HG02938 (cell line): ENCODE results near the gene KRT81.
"Not testable (repeated sequence)": the region's sequence is repeated elsewhere in the genome, so short reads cannot be mapped to it uniquely, and the experiment has no call there.

Source experiments
- ATAC-seq: cut with Tn5 transposase; IDR thresholded peaks from one replicate; pipeline ENCODE4 v1.9.1; 2021; ENCODE audit warnings: mild to moderate bottlenecking, moderate library complexity; ENCODE audit not compliant: unreplicated experiment

The KRT81 gene

GRCh38 chr12:52278575-52279421 is 12.5 kb downstream of the KRT81 start:
- no peak for ATAC-seq

- no peak for ATAC-seq
These were observed 13.7 kb downstream of the KRT81 start for GRCh38 chr12:52277486-52278245.

GRCh38 chr12:52275686-52276085 is 15.6 kb downstream of the KRT81 start:
- no peak for ATAC-seq

- ATAC-seq = no peak
These were observed 16.7 kb downstream of the KRT81 start, which contains the start of gene KRT86 for GRCh38 chr12:52274521-52275120. Gene KRT86, plus strand, starts transcription at chr12:52274645. Its CDS starts 27,272 bp downstream, at chr12:52301917.

GRCh38 chr12:52271158-52271557 is 20.2 kb downstream of the KRT81 start:
- ATAC-seq = no peak

GRCh38 chr12:52270541-52271070 is 20.7 kb downstream of the KRT81 start:
- no peak for ATAC-seq

- ATAC-seq = no peak
These were observed 23.1 kb downstream of the KRT81 start for GRCh38 chr12:52268212-52268611.

GRCh38 chr12:52267699-52268098 is 23.6 kb downstream of the KRT81 start:
- ATAC-seq = no peak

GRCh38 chr12:52267266-52267665 is 24.1 kb downstream of the KRT81 start:
- no peak for ATAC-seq

- ATAC-seq = no peak
These were observed 24.8 kb downstream of the KRT81 start for GRCh38 chr12:52266514-52266913.

- no peak for ATAC-seq
These were observed 26.9 kb downstream of the KRT81 start for GRCh38 chr12:52264435-52264825.

- no peak for ATAC-seq
These were observed 27.4 kb downstream of the KRT81 start for GRCh38 chr12:52263761-52264434.

- no peak for ATAC-seq
These were observed 29.0 kb downstream of the KRT81 start for GRCh38 chr12:52262286-52262685.

GRCh38 chr12:52261208-52261484 is 30.2 kb downstream of the KRT81 start:
- ATAC-seq = no peak

- ATAC-seq = no peak
These were observed 30.8 kb downstream of the KRT81 start for GRCh38 chr12:52260361-52261207.

GRCh38 chr12:52259657-52260243 is 31.6 kb downstream of the KRT81 start:
- no peak for ATAC-seq

- ATAC-seq = no peak
These were observed 32.9 kb downstream of the KRT81 start for GRCh38 chr12:52258335-52258901.

GRCh38 chr12:52257922-52258321 is 33.4 kb downstream of the KRT81 start:
- not testable (repeated sequence) for ATAC-seq

GRCh38 chr12:52257074-52257551 is 34.2 kb downstream of the KRT81 start:
- ATAC-seq = no peak
